ENCODE measurements around the gene RHNO1. TPM values are rescaled to one million over a fixed set of nuclear protein-coding genes. Genes with fewer than 3 reads are reported as not detected.

Gene RHNO1
- total and polyA plus RNA-seq, 2 of the 8 experiments (the other 6 are each of a cell fraction or from before 2014, with no cell fraction given) = 55.8 to 56.9 TPM

- TF ChIP-seq CHD7 (IDR thresholded peaks at IDR 0.05; ENCODE audit: insufficient replicate concordance, low read length) = no peak
- no peak for TF ChIP-seq CEBPB (IDR thresholded peaks at IDR 0.05; ENCODE audit: low read depth, low read length)
- no peak for TF ChIP-seq BACH1 (IDR thresholded peaks at IDR 0.05; ENCODE audit: low read length)
- no peak for TF ChIP-seq JUN (IDR thresholded peaks at IDR 0.05; ENCODE audit: low read depth, low read length)
- TF ChIP-seq CTBP2 (IDR thresholded peaks at IDR 0.05; ENCODE audit: borderline replicate concordance, insufficient read depth, insufficient read length, low read length) = no peak
- TF ChIP-seq TCF12 (IDR thresholded peaks at IDR 0.05; ENCODE audit: low read depth, low read length) = no peak
- no peak for TF ChIP-seq KDM1A (IDR thresholded peaks at IDR 0.05; ENCODE audit: borderline replicate concordance, low read length)
- TF ChIP-seq POU5F1 (IDR thresholded peaks at IDR 0.05; ENCODE audit: low read depth, low read length) = no peak
Observed at GRCh38 chr12:2895511-2895910, 18.5 kb downstream of the RHNO1 start (continued).
